ENCODE data around the gene OR2G6.
"Not testable (repeated sequence)": the region's sequence is repeated elsewhere in the genome, so short reads cannot be mapped to it uniquely, and the experiment has no call there.

- TF ChIP-seq CTCF, POLR2A, POLR2AphosphoS5 (IDR thresholded peaks at IDR 0.05): not testable (repeated sequence)
These were observed at the start of gene OR2G6 for GRCh38 chr1:248507773-248508172.
